Endothelial cell of umbilical vein (primary cell): ENCODE measurements around the gene HSP90AB1. TPM values are rescaled to one million over a fixed set of nuclear protein-coding genes. Genes with fewer than 3 reads are reported as not detected.
A peak's percentile ranks its signal among the peaks of the same experiment; 100 is the strongest.

Source experiments
- BruUV-seq: library from RNA; stranded (reverse); fragments of 400-500 nt; replicated peaks from 2 replicates; lab custom pipeline; 2021; lab: Mats Ljungman, UMichigan
- CTCF ChIA-PET: fragments of 300-600, 350-600 bp; sonication (Branson Sonifier 250); formaldehyde crosslinking; loops from one replicate; lab custom pipeline; 2021; ENCODE audit warnings: antibody characterized with exemption, inconsistent platforms; lab: Charles Lee
- POLR2A ChIA-PET: fragments of 300-600, 350-600 bp; sonication (Branson Sonifier 250); formaldehyde crosslinking; loops from one replicate; lab custom pipeline; 2021; ENCODE audit warnings: antibody characterized with exemption, inconsistent platforms; lab: Charles Lee
- DNase-seq: peaks from one replicate; pipeline ENCODE4 v3.0.0-alpha.2; 2011; ENCODE audit warnings: low read depth, low spot score
- FAIRE-seq: peaks from 2 replicates; lab custom pipeline; 2011; peaks lifted over from hg19 to GRCh38; lab: Jason Lieb, UNC
- H2AFZ ChIP-seq: 2 replicates; pipeline ENCODE4 v1.6.0; 2012; ENCODE audit warnings: low read depth, low read length, control low read depth, inconsistent platforms
- H3K27ac ChIP-seq: 2 replicates; pipeline ENCODE4 v1.5.1; 2011; ENCODE audit warnings: low read depth, mild to moderate bottlenecking, control low read depth, low read length, moderate library complexity; ENCODE audit not compliant: insufficient read depth
- H3K27me3 ChIP-seq, 2 experiments: 2 replicates each; pipeline versions ENCODE4 v1.6.0 to v1.6.1; 2011; ENCODE audit warnings: low read length in 2 of 2, mixed read lengths in 1 of 2; ENCODE audit not compliant: control insufficient read depth in 2 of 2, insufficient read depth in 2 of 2
- H3K36me3 ChIP-seq, 2 experiments: 2 replicates in 1 of 2; 3 replicates in 1 of 2; pipeline ENCODE4 v1.5.1; 2011; ENCODE audit warnings: low read length in 2 of 2, mild to moderate bottlenecking in 1 of 2, moderate library complexity in 1 of 2; ENCODE audit not compliant: control insufficient read depth in 2 of 2, insufficient read depth in 2 of 2; ENCODE audit errors: extremely low read depth in 1 of 2
- H3K4me1 ChIP-seq: 3 replicates; pipeline ENCODE4 v1.5.1; 2011; ENCODE audit warnings: mild to moderate bottlenecking, low read length; ENCODE audit not compliant: control insufficient read depth, insufficient read depth; ENCODE audit errors: extremely low read depth
- H3K4me2 ChIP-seq: 2 replicates; pipeline ENCODE4 v1.6.1; 2011; ENCODE audit warnings: low read length, control low read depth, mixed read lengths; ENCODE audit not compliant: insufficient read depth
- H3K4me3 ChIP-seq, 3 experiments: fragments of 200-600 bp in 1 of 3; sonication (generic), shearing (Covaris generic) in 1 of 3; replicated peaks in 1 of 3; 2 replicates each; pipeline ENCODE4 v1.5.1; 2011 to 2016; ENCODE audit warnings: control low read depth in 3 of 3, low read length in 3 of 3, mild to moderate bottlenecking in 2 of 3, inconsistent platforms in 1 of 3, low read depth in 1 of 3, moderate library complexity in 1 of 3; ENCODE audit not compliant: insufficient read depth in 1 of 3
- H3K79me2 ChIP-seq: 2 replicates; pipeline ENCODE4 v1.6.0; 2012; ENCODE audit warnings: low read length, inconsistent platforms; ENCODE audit not compliant: control insufficient read depth, insufficient read depth
- H3K9ac ChIP-seq: replicated peaks from 2 replicates; pipeline ENCODE3; 2011; ENCODE audit warnings: low read length, control low read depth; ENCODE audit not compliant: insufficient read depth; ENCODE audit errors: extremely low read depth
- H3K9me1 ChIP-seq: replicated peaks from 3 replicates; pipeline ENCODE4 v1.6.0; 2011; ENCODE audit warnings: mild to moderate bottlenecking, low read length; ENCODE audit not compliant: control insufficient read depth, insufficient read depth; ENCODE audit errors: extremely low read depth
- H3K9me3 ChIP-seq: replicated peaks from 2 replicates; pipeline ENCODE4 v1.5.1; 2012; ENCODE audit warnings: low read length, inconsistent platforms; ENCODE audit not compliant: control insufficient read depth, insufficient read depth
- H4K20me1 ChIP-seq: replicated peaks from 2 replicates; pipeline ENCODE3; 2011; ENCODE audit warnings: mild to moderate bottlenecking, low read length; ENCODE audit not compliant: control insufficient read depth, insufficient read depth; ENCODE audit errors: extremely low read depth
- CTCF ChIP-seq, 2 donors: IDR thresholded peaks; 1 replicate in 1 of 2; 2 replicates in 1 of 2; pipeline ENCODE4 v1.5.1; 2011; ENCODE audit warnings: low read length in 2 of 2, mild to moderate bottlenecking in 2 of 2, moderate library complexity in 2 of 2, control low read depth in 1 of 2, inconsistent platforms in 1 of 2, low read depth in 1 of 2; ENCODE audit not compliant: insufficient read depth in 1 of 2; ENCODE audit errors: extremely low read depth in 1 of 2
- EZH2 ChIP-seq: IDR thresholded peaks from 2 replicates; pipeline ENCODE4 v1.6.1; 2012; ENCODE audit warnings: borderline replicate concordance, low read depth, mild to moderate bottlenecking, moderate library complexity, low read length, inconsistent platforms; ENCODE audit not compliant: severe bottlenecking
- FOS ChIP-seq: IDR thresholded peaks from 2 replicates; pipeline ENCODE4 v1.6.1; 2011; ENCODE audit warnings: mild to moderate bottlenecking, low read length, moderate library complexity, borderline replicate concordance; ENCODE audit not compliant: insufficient read depth
- GATA2 ChIP-seq: IDR thresholded peaks from 2 replicates; pipeline ENCODE4 v1.7.0; 2011; ENCODE audit warnings: low read depth, mild to moderate bottlenecking, moderate library complexity, mixed read lengths, low read length; ENCODE audit not compliant: insufficient read length, insufficient read depth
- JUN ChIP-seq: IDR thresholded peaks from 2 replicates; pipeline ENCODE4 v1.6.1; 2011; ENCODE audit warnings: borderline replicate concordance, low read depth; ENCODE audit not compliant: insufficient read length, insufficient read depth
- MAX ChIP-seq: IDR thresholded peaks from 2 replicates; pipeline ENCODE4 v1.6.1; 2011; ENCODE audit not compliant: insufficient read depth, insufficient read length
- MYC ChIP-seq: IDR thresholded peaks from one replicate; pipeline ENCODE4 v1.6.1; 2011; ENCODE audit warnings: mild to moderate bottlenecking, low read depth, low read length
- POLR2A ChIP-seq: IDR thresholded peaks from 2 replicates; pipeline ENCODE4 v1.6.1; 2012; ENCODE audit warnings: low read depth, mild to moderate bottlenecking, control low read depth, low read length
- POLR2AphosphoS5 ChIP-seq: IDR thresholded peaks from 2 replicates; pipeline ENCODE4 v1.6.1; 2012; ENCODE audit warnings: low read depth, mild to moderate bottlenecking, control low read depth, low read length, moderate library complexity; ENCODE audit not compliant: insufficient read depth
- dilution Hi-C: fragments of 300-500 bp; cut with MboI; formaldehyde crosslinking; loops from one replicate; pipeline ENCODE4 v1.15.0; 2019; ENCODE audit warnings: low sequenced_read_pairs; ENCODE audit not compliant: extremely low pct_ligation_motif_present
- intact Hi-C: fragments of 100-400 bp; cut with micrococcal nuclease; formaldehyde crosslinking; loops from one replicate; pipeline ENCODE4 v1.10.0; 2022
- polyA plus RNA-seq, 4 experiments: library from polyadenylated mRNA; depleted of rRNA in 3 of 4; stranded (reverse) in 3 of 4; unstranded in 1 of 4; fragments of >200 nt; gene quantifications; 2 replicates each; pipeline versions ENCODE4 v1.2.1 to v1.2.3, GENCODE V29; 2011 to 2012; ENCODE audit warnings: missing spikeins in 1 of 4
- total RNA-seq: library from RNA; stranded (reverse); gene quantifications from 2 replicates; pipeline ENCODE4 v1.2.3, GENCODE V29; 2021

The HSP90AB1 gene
- total and polyA plus RNA-seq, 2 donors (not counting 3 experiments of a cell fraction or from before 2014, with no cell fraction given) = 824 to 1,201 TPM

- H3K9ac ChIP-seq = no peak overlapping the region
- peak overlapping the region; percentile 77 for H2AFZ ChIP-seq
- no peak overlapping the region for H3K27ac ChIP-seq
- H3K4me3 ChIP-seq = no peak overlapping the region
- H3K36me3 ChIP-seq = peaks cover 12 to 13% of the 10 kb centered on the region in 2 experiments
- FAIRE-seq (no peak), DNase-seq (no peak)
- intact Hi-C loops (no loop called here), dilution Hi-C loops (no loop called here)
- no peaks in the 10 kb centered on the region for H3K27me3 ChIP-seq
- TF ChIP-seq MAX = no peak
- TF ChIP-seq MYC = no peak
- TF ChIP-seq POLR2AphosphoS5 = no peak
- no peak for TF ChIP-seq EZH2
- no peak for TF ChIP-seq GATA2
- no peak for TF ChIP-seq CTCF (IDR thresholded peaks at IDR 0.05; ENCODE audit: extremely low read depth in 1 of 2, insufficient read depth in 1 of 2, low read depth in 1 of 2, low read length in 2 of 2)
- no peak for TF ChIP-seq FOS
- TF ChIP-seq POLR2A = no peak
- TF ChIP-seq JUN = no peak
- no TSS peak for BruUV-seq
- peaks cover 22% of the 10 kb centered on the region for H3K4me1 ChIP-seq
- ChIA-PET CTCF (interaction anchor here (1.6 to 5.4 kb wide), 7 partner anchors 8 to 149 kb away, joined by 4 to 38 read pairs (median 8); partner anchors contain the start of genes SLC29A1 and SLC35B2), POLR2A (interaction anchor here (0.6 to 3.1 kb wide), 2 partner anchors 11 to 146 kb away, joined by 3 to 49 read pairs; partner anchors contain the start of gene SLC35B2)
- no peaks in the 10 kb centered on the region for H3K9me3 ChIP-seq
- peaks cover 7% of the 10 kb centered on the region for H4K20me1 ChIP-seq
- H3K9me1 ChIP-seq = no peaks in the 10 kb centered on the region
- no peak overlapping the region for H3K4me2 ChIP-seq
- peaks cover 36% of the 10 kb centered on the region for H3K79me2 ChIP-seq
These were observed 1.4 kb upstream of the HSP90AB1 start for GRCh38 chr6:44245391-44245911.
